A549 (cell line): Measurements from ENCODE around the gene CRYM.

Experiments
- EP300 ChIP-seq, 2 experiments: fragments of >200 bp; sonication (Bioruptor Twin); formaldehyde crosslinking; IDR thresholded peaks; 2 replicates in 1 of 2; 3 replicates in 1 of 2; pipeline ENCODE4 v1.6.1; 2016 to 2017
- KDM5A ChIP-seq: fragments of 200-600 bp; sonication (generic); IDR thresholded peaks from 2 replicates; pipeline ENCODE4 v1.6.1; 2016; ENCODE audit warnings: antibody characterized with exemption, mild to moderate bottlenecking
- NR3C1 ChIP-seq: fragments of >200 bp; sonication (Bioruptor Twin); formaldehyde crosslinking; IDR thresholded peaks from 3 replicates; pipeline ENCODE4 v1.6.1; 2017
- POLR2A ChIP-seq: IDR thresholded peaks from 2 replicates; pipeline ENCODE4 v1.6.1; 2012; ENCODE audit warnings: mild to moderate bottlenecking, low read length
- RCOR1 ChIP-seq: fragments of 150-350 bp; IDR thresholded peaks from 2 replicates; pipeline ENCODE4 v1.6.1; 2014; ENCODE audit warnings: antibody characterized with exemption, low read length, low read depth
- TF ChIP-seq, protein P1 (sequence below): fragments of >200 bp; sonication (Bioruptor Twin); formaldehyde crosslinking; IDR thresholded peaks from 3 replicates; pipeline ENCODE4 v1.5.1; 2016

DNA sequence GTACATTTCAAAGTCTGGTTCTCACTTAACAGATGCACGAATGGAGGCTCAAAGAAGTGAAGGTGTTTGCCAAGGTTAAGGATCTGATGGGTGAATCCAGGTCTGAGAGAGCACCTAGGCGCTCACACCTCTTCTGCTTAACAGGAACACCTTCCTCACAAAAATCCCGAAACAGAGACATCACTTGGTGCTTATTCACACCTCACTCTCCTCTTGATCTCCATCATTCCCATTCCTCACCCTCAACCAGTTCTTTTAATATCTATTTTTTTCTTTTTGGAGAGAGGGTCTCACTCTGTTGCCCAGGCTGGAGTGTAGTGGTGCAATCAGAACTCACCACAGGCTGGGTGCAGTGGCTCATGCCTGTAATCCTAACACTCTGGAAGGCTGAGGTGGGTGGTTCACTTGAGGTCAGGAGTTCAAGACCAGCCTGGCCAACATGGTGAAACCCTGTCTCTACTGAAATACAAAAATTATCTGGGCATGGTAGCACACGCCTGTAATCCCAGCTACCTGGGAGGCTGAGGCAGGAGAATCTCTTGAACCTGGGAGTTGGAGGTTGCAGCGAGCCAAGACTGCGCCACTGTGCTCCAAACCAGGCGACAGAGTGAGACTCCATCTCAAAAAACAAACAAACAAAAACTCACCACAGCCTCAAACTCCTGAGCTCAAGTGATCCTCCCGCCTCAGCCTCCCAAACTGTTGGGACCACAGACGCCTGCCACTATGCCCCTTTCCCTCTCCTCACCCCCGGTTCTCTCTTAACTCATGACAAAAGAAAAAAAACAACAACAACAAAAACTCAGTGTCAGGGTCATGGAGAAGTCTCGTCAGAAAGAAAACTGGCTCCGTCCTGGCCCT, 15.1 kb downstream of the CRYM start:
- no peak for TF ChIP-seq POLR2A
- TF ChIP-seq, protein P1, sequence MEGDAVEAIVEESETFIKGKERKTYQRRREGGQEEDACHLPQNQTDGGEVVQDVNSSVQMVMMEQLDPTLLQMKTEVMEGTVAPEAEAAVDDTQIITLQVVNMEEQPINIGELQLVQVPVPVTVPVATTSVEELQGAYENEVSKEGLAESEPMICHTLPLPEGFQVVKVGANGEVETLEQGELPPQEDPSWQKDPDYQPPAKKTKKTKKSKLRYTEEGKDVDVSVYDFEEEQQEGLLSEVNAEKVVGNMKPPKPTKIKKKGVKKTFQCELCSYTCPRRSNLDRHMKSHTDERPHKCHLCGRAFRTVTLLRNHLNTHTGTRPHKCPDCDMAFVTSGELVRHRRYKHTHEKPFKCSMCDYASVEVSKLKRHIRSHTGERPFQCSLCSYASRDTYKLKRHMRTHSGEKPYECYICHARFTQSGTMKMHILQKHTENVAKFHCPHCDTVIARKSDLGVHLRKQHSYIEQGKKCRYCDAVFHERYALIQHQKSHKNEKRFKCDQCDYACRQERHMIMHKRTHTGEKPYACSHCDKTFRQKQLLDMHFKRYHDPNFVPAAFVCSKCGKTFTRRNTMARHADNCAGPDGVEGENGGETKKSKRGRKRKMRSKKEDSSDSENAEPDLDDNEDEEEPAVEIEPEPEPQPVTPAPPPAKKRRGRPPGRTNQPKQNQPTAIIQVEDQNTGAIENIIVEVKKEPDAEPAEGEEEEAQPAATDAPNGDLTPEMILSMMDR: no peak
- TF ChIP-seq KDM5A: no peak
- no peak for TF ChIP-seq NR3C1
- no peak for TF ChIP-seq EP300 (IDR thresholded peaks at IDR 0.05)
- TF ChIP-seq RCOR1: no peak
